GM19467 (cell line): ENCODE data around the gene CUL1.

Experiments used
- ATAC-seq: cut with Tn5 transposase; IDR thresholded peaks from one replicate; pipeline ENCODE4 v1.9.1; 2021; ENCODE audit warnings: mild to moderate bottlenecking, moderate library complexity; ENCODE audit not compliant: unreplicated experiment

CUL1 gene

DNA sequence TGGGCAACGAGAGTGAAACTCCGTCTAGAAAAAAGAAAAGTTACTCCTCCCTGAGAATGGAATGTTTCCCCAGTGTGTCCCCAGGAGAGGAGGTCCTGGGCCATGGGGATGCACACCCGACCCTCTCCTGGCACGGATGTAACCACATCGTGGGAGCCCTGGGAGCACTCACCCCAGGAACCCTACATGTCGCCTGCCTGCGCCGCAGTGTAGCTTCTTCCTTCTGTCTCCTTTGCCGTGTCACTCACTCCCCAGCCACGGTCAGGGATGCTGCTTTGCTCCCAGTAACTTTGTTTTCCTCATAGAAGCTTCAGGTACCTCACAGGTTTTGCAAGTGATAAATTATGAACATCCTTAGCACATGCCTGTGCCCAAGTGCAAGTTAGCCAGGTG, 103.4 kb downstream of the CUL1 start:
- no peak for ATAC-seq

GRCh38 chr7:148803094-148803493, 104.4 kb downstream of the CUL1 start:
- no peak for ATAC-seq

DNA sequence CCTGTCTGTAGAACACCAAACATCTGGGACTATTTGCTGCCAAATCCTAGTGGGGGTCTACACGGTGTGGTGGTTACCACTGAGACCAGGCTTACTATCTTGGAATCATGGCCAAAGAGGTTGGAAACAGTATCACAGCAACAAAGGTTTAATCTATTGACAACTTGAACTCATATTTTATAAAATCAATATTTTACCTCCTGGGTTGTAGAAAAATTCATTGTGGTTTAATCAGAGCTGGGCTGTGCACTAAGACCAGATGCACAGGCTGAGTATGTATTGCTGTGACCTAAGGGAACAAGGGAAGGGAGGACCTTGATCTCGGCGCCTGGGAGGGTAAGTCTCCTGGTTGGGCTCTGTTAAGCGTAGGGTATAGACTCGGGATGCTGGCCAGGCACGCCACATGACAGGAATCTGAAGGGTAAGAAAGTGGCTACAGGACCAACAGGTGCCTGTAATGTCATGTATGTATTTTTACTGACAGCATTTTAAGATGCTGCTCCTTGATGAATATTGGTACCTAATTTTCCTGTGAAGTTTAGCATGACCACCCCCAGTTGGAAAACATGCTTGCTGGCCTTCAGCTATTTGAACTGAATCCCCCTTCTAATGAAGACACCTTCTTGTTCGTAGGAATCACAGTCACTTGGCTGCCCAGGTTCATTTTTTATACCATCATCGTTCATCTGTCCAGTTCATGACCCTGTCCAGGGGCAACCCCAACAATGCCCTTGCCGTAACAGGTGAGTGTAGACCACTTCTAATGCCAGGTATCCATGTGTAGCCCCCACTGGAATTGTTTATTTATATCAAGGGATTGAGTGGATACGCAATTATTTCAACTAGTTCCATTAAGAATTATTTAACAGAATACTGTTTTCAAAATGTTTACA, 105.9 kb downstream of the CUL1 start:
- ATAC-seq = no peak

DNA sequence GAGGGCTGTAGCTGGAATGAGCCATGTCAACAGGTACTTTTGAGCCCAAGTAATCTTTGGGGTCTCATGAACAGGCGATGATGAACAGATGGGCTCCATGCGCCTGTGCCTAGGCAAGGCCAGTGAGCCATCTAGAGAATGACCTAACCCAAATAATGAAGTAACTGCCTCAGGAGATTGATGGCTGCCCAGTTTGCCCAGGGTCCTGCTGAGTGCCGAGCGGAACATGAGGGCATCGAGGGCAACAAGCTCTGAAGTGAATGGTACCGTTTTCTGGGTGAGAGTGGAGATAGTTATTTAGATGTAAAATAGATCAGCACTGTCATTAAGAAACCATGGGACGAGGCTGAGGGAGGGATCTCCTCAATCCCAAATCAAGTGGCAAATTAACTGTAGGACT, 107.5 kb downstream of the CUL1 start:
- ATAC-seq = no peak

DNA sequence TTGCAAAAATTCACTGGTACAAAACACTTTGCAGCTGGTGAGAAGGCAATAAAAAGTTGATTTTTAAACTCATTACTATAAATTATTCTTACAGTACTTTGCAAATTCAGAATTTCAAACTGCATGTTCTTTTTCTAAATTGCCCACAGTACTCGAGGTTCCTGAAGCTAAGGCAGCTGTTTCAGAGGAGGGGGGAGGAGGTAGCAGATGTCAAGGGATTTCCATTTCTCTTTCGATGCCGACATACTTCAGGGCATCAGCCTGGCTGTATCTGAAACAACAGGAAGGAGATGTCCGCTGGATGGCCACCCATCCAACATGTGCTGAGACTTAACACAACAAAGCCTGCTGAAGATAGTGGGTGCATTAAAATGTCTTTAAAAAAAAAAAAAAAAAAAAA, 108.7 kb downstream of the CUL1 start:
- ATAC-seq = no peak

DNA sequence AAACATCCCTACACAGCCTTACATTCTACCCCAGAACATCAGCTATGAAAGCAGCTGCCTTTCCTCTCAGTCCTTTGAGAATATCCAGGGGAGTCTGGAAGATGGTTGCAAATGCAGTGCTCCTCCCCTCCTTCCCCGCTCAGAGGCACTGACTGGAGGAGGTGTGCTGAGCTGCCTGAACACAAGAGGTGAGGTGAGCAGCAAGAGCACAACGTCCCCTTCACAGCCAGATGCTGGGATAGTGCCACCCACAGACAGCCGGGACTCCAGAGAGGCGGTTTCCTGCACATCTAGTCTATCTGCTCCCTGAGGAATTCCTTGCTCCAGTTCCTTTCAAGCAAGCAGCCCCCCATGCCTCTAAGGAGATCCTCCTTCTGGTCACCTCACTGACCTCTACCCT, 111.2 kb downstream of the CUL1 start:
- ATAC-seq = no peak

GRCh38 chr7:148811892-148812291, 113.2 kb downstream of the CUL1 start:
- ATAC-seq = no peak

DNA sequence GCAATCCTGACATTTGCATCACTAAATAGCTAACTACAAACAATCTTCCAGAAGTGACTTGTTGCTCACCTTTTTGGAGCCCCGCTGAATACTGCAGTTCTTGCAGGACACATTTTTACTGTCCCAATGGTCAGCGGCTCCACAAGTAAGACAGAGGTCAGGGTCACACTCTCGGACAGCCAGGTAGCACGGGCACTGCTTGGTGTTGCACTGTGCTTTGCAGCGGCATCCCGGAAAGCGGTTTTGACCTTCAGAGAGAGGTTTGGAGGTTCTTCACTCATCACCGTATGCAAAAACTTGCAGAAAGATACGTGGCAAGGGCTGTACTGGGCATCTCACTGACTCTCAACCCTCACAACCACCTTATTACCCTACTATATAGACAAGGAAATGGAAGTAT, 115.2 kb downstream of the CUL1 start:
- no peak for ATAC-seq

GRCh38 chr7:148814922-148815559, 116.3 kb downstream of the CUL1 start:
- ATAC-seq = no peak

DNA sequence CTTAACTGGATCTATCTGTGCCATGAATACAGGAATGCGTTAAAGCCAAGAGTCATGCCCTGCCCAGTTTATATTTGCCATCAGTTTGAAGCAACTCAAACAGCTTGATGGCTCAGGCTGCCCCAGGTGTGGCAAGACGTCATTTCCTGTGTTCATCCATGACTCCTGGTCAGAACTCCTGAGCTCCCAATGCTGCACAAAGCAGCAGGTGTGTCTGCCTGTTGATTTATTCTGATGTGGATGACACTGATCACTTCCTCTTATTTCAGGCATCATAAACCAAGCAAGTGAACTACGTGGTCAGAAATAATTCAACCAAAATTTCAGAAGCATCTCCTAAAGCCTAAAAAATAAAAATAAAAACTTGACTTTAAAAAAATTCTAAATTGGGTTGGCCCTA, 116.9 kb downstream of the CUL1 start:
- ATAC-seq = no peak

GRCh38 chr7:148819697-148820360, 121.1 kb downstream of the CUL1 start:
- no peak for ATAC-seq

DNA sequence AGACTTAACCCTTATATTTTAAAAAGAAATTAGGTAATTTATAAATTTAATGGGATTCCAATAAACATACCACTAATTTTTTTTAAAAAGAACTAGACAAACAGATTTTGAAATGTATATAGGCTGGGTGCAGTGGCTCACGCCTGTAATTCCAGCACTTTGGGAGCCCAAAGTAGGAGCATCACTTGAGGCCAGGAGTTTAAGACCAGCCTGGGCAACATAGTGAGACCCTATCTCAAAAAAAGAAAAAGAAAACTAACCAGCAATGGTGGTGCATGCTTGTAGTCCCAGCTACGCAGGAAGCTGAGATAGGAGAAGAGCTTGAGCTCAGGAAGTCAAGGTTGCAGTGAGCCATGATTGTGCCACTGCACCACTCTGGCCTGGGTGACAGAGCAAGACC, 122.7 kb downstream of the CUL1 start:
- ATAC-seq = no peak

DNA sequence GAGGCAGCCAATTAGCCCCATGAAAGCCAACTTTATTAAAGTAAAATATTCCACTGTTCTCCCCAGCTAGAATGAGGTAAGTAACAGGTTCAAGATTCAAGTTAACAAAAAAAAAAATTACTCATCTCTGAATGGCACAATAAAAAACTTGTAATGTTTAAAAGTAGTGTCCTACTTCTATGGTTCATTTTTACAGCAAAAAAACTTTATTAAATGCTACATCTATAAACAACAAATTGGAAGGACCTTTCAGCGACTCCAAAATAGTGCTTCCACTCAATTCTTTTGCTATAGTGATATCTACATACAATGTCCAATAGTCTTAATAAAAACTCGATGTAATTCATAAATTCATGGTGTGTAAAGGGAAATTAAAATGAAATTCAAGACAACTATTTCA, 126.2 kb downstream of the CUL1 start:
- ATAC-seq = no peak

- no peak for ATAC-seq
These were observed 126.6 kb downstream of the CUL1 start for GRCh38 chr7:148825338-148825737.

DNA sequence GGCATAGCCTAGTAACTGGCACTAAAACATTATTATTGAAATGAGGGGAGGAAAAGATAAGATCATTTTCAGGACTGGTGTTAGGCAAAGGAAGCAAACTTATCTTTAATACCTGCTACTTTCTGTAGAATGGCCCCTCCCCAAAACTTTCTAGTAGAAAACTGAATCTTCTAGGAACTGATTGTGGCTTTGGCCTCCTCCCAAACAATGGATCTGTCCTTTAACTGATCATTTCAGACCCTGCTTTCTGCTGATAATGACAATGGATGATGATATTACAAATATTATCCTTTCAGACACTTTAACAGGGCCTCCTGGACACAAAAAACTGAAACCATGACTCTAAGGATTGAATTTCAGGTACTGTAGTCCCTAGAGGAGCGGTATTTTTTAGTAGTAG, 130.3 kb downstream of the CUL1 start:
- ATAC-seq = no peak

DNA sequence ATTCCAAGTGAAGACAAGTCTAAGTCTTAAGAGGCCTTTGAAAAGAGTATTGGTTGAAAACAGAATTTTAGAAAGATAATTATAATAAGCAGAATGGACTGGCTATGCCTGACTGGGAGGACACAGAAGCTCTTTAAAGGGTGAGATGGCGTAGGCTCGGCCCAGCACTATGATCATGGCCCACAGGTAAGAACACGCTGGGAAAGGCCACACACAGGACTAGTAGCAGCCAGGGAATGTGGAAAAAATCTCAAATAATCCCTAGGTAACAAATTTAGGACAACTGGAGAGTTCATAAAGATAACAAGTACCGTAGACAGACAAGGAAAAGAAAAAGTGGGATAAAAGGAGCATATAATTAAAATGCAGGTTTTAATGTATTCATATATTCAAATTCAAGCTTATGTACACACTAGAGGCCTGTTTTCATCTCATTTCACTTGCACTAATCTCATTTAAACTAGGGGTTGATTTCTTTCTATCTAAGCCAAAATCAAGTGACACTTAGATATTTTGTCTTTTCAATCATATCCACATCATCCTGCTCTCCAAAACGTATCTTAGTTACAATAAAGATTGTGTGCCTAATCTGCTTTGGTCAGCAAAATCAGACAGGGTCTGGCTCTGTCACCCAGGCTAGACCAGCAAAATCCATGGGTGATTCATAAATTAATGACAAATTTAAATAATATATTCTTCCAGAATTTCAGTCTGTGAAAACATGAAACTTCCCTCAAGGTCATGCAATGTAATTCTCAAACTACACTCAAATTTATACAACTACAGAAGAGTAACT, 132.4 kb downstream of the CUL1 start:
- ATAC-seq = no peak

DNA sequence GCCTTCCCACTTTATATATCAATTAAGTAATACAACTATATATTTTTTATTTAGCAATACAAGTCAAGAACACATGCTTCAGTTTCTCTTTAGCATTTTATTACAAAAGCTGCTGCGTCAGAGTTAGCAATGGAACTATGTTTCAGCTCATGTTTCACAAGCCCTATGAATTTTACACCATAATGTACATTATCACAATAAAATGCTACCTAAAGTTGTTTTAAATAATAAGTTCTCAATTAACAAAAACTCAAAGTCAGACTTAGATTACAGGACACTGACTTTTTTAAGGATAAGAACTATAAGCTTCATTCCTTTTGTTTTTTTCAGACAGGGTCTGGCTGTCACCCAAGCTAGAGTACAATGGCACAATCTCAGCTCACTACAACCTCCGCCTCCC, 133.1 kb downstream of the CUL1 start:
- ATAC-seq = no peak

GRCh38 chr7:148834605-148835004, 135.9 kb downstream of the CUL1 start:
- no peak for ATAC-seq

GRCh38 chr7:148835854-148836253, 137.2 kb downstream of the CUL1 start:
- ATAC-seq = no peak

DNA sequence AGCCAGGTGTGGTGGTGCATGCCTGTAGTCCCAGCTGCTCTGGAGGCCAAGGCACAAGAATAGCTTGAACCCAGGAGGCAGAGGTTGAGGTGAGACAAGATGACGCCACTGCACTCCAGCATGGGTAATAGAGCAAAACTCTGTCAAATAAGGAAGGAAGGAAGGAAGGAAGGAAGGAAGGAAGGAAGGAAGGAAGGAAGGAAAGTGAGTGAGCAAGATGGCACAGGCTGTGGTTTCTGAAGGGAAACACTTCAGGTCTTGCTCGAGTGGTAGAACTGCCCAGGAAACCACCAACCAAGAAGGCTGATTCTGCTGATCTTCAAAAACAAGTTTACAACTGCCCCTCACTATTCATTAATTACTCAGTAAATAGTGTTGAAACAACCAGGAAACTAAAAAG, 140.2 kb downstream of the CUL1 start:
- no peak for ATAC-seq
